NB4 (cell line): Measurements from ENCODE around the gene ZNF81.

Source experiments
- CTCF ChIP-seq: IDR thresholded peaks from one replicate; pipeline ENCODE4 v1.5.1; 2012; ENCODE audit warnings: low read depth, low read length
- MAX ChIP-seq: IDR thresholded peaks from 2 replicates; pipeline ENCODE4 v1.6.1; 2011; ENCODE audit warnings: low read depth, low read length
- MYC ChIP-seq: IDR thresholded peaks from 2 replicates; pipeline ENCODE4 v1.6.1; 2011; ENCODE audit warnings: low read depth, low read length
- POLR2A ChIP-seq: IDR thresholded peaks from 2 replicates; pipeline ENCODE4 v1.6.1; 2011; ENCODE audit warnings: mild to moderate bottlenecking; ENCODE audit not compliant: insufficient read length; ENCODE audit errors: extremely low read depth

- TF ChIP-seq MAX, result no peak
- no peak for TF ChIP-seq POLR2A
- no peak for TF ChIP-seq CTCF
- TF ChIP-seq MYC, result no peak
These were observed 100.2 kb downstream of the ZNF81 start for GRCh38 chrX:47936940-47937317.
